Astrocyte of the cerebellum (primary cell): ENCODE measurements around the gene GJD4.

ENCODE experiments used
- DNase-seq: peaks from one replicate; pipeline ENCODE4 v3.0.0-alpha.2; 2011; ENCODE audit warnings: low read depth
- H3K4me3 ChIP-seq: 2 replicates; pipeline ENCODE4 v1.5.1; 2011; ENCODE audit warnings: mild to moderate bottlenecking, low read depth, low read length, moderate library complexity
- in situ Hi-C: cut with HindIII; loops from 2 replicates; pipeline ENCODE4 v1.10.0; 2017; ENCODE audit warnings: low sequenced_read_pairs
- TF ChIP-seq, protein P1 (sequence below): IDR thresholded peaks from 2 replicates; pipeline ENCODE4 v1.5.1; 2012; ENCODE audit warnings: low read length, low read depth, moderate library complexity, mild to moderate bottlenecking; ENCODE audit errors: missing control alignments

Gene GJD4

DNA sequence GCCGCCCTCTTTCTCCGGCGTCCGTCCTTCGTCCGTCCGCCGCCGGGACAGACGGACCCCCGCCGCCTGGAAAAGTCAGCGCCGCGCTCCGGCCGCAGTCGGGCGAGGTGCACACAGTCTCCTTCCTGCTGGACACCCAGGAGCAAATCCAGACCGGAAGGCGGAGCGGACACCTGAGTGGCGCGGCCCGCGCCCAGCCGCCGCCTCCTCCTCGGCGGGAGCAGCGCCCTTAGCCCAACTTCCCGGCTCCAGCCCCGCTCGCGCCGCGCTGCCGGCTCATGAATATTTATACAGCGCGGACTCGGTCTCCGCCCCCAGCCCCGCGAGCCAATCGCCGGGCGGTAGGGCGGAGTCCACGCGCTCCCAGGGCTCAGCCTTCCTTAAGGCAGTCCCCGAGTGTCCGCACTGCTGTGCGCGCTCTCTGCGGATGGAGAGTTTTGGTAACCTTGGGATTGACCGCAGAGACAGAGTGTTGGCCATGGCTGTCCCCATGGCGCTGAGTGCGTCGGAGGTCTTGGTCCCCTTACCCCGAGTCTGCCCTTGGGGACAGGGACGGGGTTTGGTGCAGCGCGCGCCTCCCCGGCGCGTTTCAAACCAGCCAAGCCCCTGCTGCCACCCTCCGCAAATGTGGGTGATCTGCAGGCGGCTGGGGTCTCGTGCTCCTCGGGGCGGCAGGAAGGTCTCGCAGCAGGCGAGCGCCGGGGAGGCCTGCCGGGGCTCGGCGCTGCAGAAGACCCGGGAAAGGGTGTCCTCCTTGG is 37.1 kb downstream of the GJD4 start, which contains the start of gene FZD8:
FZD8 (minus strand) TSS at position 262 of the 758 bp plus-strand sequence. CDS start 867 bp downstream, outside the sequence.
- H3K4me3 ChIP-seq: peak within 1 kb of the TSS; percentile 67
- DNase-seq: peak; percentile 76
- in situ Hi-C loops: no loop called here
- TF ChIP-seq, protein P1, sequence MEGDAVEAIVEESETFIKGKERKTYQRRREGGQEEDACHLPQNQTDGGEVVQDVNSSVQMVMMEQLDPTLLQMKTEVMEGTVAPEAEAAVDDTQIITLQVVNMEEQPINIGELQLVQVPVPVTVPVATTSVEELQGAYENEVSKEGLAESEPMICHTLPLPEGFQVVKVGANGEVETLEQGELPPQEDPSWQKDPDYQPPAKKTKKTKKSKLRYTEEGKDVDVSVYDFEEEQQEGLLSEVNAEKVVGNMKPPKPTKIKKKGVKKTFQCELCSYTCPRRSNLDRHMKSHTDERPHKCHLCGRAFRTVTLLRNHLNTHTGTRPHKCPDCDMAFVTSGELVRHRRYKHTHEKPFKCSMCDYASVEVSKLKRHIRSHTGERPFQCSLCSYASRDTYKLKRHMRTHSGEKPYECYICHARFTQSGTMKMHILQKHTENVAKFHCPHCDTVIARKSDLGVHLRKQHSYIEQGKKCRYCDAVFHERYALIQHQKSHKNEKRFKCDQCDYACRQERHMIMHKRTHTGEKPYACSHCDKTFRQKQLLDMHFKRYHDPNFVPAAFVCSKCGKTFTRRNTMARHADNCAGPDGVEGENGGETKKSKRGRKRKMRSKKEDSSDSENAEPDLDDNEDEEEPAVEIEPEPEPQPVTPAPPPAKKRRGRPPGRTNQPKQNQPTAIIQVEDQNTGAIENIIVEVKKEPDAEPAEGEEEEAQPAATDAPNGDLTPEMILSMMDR: no peak

DNA sequence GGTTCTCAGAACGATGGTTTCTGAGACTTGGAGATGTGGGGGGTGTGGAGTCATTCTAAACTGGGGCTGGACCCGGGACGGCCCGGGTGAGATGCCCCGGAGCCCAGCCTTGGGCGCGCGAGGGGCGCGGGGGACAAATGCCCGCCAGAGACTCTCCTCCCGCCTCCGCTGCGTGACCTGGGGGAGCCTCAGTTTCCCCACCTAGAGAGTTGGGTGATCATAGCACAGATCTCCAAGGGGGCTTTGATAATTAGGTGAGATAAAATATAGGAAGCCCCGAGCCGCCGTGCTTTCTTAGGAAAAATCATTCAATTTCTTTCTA is 37.6 kb downstream of the GJD4 start:
- DNase-seq: no peak
- H3K4me3 ChIP-seq: peak overlapping the region; percentile 67
- in situ Hi-C loops: no loop called here

DNA sequence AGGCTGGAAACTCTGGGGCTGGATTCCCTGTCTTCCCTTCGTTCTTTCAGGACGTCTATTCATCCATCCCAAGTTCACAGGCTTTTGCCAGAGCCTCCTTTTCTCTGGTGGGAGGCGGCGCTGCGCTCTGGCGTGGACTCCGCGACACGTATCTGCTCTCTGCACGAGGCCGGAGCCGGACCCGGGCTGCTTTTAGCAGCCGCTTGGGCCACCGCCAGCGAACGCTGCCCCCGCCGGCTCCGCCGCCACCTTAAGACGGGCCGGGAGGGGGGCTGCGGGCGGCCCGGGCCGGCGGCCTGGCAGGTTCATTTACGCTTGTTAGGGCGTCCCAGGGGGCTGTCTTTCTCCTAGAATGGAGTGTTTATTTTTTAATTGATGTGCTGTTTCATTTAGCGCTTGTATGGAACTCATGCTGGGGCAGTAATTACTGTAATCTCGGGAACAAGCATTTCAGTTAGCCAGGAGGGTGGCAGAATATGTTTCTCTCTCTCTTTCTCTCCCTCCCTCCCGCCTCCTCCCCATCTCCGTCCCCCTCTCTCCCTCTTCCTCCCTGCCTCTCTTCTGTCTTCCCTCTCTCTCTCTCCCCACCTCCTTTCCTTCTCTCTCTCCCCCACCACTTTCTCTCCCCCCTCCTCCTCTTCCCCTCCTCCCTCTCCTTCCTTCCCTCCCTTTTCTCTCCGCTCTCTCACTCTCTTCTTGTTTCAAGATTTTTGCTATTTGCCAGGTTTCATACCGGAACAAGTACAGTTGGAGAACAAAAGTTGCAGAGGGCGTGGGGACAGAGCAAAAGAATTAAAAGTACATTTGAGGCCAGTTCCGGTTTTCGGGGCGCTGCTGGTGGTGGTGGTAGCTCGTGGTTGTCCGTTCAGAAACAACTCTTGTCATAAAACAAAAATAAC is 38.3 kb downstream of the GJD4 start:
- in situ Hi-C loops: no loop called here
- peak; percentile 50 for DNase-seq

More for the DNA sequence above, 37.6 kb downstream of the GJD4 start:
- TF ChIP-seq, protein P1: no peak

DNA sequence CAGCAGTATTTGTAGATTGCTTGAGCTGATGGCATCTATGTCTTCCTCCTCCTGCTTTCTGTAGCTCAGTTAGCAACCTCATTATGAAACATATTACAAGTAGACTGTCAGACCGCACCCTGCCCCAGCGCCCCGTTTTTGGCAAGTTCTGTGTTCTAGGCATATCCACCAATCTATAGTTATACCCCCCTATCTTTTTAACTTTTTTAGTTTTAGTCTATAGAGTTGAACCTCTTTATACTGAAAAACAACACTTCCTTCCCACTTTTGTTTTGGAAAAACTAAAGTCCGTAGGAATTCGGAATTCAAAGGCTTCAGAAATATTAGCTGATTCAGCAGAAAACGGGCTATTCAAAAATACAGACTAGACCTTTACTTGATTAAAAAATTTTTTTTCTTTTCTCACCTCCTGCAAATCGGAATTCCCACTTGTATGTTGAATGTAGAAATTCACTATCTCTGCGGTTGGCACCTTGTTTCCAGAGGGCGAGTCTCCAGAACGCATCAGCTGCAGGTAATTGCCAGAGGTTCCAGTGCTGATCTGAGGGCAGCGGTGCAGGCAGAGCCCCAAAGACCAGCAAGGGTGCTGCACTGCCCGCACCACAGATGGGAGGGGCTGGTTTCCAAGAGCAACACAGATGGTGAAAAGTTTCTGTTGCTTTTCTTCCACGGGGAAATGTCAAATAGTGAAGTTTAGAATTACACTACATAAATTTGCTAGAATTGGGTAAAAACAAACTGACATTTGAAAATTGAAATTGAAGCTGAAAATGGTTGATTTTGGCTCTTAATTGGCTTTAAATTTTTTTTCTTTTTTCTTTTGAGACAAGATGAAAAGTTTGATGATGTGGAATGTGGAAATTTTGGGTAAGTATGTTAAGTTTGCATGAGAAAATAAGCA is 39.2 kb downstream of the GJD4 start:
- DNase-seq: no peak
- TF ChIP-seq, protein P1: no peak
- in situ Hi-C loops: no loop called here
- H3K4me3 ChIP-seq: peak overlapping the region; percentile 67

More for the DNA sequence above, 38.3 kb downstream of the GJD4 start:
- peak overlapping the region; percentile 67 for H3K4me3 ChIP-seq
- TF ChIP-seq, protein P1: peak; percentile 7

DNA sequence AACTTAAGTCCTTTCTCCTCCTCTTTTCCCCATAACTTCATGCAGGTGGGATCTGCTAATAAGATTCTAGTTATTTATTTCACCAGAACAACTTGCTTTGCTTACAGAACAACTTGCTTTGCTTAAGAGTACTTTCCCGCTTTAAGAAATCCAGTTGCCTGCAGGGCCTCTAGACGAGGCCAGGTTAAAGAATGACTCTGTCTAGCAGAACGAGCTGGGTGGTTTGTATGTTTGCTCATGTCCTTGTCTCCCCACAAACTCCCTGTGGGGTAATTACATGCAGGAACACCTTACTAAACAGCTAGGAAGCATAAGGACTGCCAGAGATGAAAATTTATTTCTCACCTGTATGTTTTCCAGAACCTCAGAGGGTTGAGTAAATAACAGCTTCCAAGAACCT is 45.8 kb downstream of the GJD4 start:
- TF ChIP-seq, protein P1: no peak
- DNase-seq: no peak
- in situ Hi-C loops: no loop called here
- H3K4me3 ChIP-seq: no peak overlapping the region

DNA sequence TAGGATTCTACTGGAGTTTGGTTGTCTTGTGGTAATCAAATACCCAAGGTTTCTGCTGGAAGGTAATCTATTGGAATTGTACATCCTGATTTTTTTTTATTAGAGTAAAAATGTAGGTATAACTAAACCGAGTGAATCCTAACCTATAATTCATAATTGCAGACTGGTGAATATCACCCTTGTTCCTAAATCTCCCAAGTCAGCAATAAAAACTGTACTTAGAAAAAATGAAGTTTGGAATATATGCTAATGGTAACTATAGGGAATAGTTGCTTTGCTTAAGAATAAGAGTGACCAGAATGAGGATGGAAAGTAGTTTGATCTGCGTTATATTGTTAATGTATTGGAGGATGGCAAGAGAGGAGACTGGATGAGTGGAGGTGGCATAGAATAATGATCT is 47.7 kb downstream of the GJD4 start:
- no peak for DNase-seq
- H3K4me3 ChIP-seq: no peak overlapping the region
- TF ChIP-seq, protein P1: no peak
- in situ Hi-C loops: no loop called here
